Measurements from ENCODE around the gene NLRC5.

The NLRC5 gene

GRCh38 chr16:57029161-57030160 is 40.1 kb downstream of the NLRC5 start:
- no peak for DNase-seq (ENCODE audit: insufficient read length, low spot score)
- no peak for FAIRE-seq
- TF ChIP-seq POU2F2 (IDR thresholded peaks at IDR 0.05; ENCODE audit: low read depth, low read length) (no peak), TAF1 (IDR thresholded peaks at IDR 0.05; ENCODE audit: low read depth, low read length) (no peak), POLR2AphosphoS5 (IDR thresholded peaks at IDR 0.05; ENCODE audit: low read depth, low read length) (no peak), POLR2A (IDR thresholded peaks at IDR 0.05; ENCODE audit: low read depth, low read length) (no peak), SPI1 (IDR thresholded peaks at IDR 0.05; ENCODE audit: low read depth, low read length) (no peak), PAX5 (IDR thresholded peaks at IDR 0.05; ENCODE audit: insufficient read depth, low read length, severe bottlenecking) (no peak)

DNA sequence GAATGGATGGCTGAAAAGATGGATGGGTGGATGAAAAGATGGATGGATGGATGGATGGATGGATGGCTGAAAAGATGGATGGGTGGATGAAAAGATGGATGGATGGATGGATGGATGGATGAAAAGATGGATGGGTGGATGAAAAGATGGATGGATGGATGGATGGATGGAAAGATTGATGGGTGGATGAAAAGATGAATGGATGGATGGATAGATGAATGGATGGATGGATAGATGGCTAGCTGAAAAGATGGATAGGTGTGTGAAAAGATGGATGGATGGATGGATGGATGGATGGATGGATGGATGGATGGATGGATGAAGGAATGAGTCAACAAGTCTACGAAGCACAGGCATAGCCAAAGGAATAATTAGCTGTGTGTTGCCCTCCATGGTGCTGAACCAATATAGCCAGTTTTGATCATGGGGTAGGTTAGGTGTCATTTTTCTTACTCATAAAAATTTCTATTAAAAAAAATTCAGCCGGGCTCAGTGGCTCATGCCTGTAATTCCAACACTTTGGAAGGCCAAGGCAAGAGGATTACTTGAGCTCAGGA is 41.1 kb downstream of the NLRC5 start:
- no peak for TF ChIP-seq POLR2AphosphoS5 (IDR thresholded peaks at IDR 0.05; ENCODE audit: low read depth, low read length)
- TF ChIP-seq TAF1 (IDR thresholded peaks at IDR 0.05; ENCODE audit: low read depth, low read length) = no peak
- no peak for TF ChIP-seq PAX5 (IDR thresholded peaks at IDR 0.05; ENCODE audit: insufficient read depth, low read length, severe bottlenecking)
- FAIRE-seq (no peak), DNase-seq (ENCODE audit: insufficient read length, low spot score) (no peak)

GRCh38 chr16:57031156-57031555 is 41.8 kb downstream of the NLRC5 start:
- DNase-seq (ENCODE audit: insufficient read length, low spot score) (no peak), FAIRE-seq (no peak)
- TF ChIP-seq POU2F2 (IDR thresholded peaks at IDR 0.05; ENCODE audit: low read depth, low read length) = no peak
- TF ChIP-seq SPI1 (IDR thresholded peaks at IDR 0.05; ENCODE audit: low read depth, low read length) = no peak

- TF ChIP-seq PAX5 (IDR thresholded peaks at IDR 0.05; ENCODE audit: insufficient read depth, low read length, severe bottlenecking) = no peak
- TF ChIP-seq SPI1 (IDR thresholded peaks at IDR 0.05; ENCODE audit: low read depth, low read length) = no peak
- DNase-seq (ENCODE audit: insufficient read length, low spot score) (no peak), FAIRE-seq (no peak)
Observed at GRCh38 chr16:57032346-57032745, 43.0 kb downstream of the NLRC5 start.

- no peak for FAIRE-seq
- DNase-seq (ENCODE audit: insufficient read length, low spot score) = no peak
- TF ChIP-seq POLR2A (IDR thresholded peaks at IDR 0.05; ENCODE audit: low read depth, low read length) (no peak), PAX5 (IDR thresholded peaks at IDR 0.05; ENCODE audit: insufficient read depth, low read length, severe bottlenecking) (no peak), TAF1 (IDR thresholded peaks at IDR 0.05; ENCODE audit: low read depth, low read length) (no peak), POLR2AphosphoS5 (IDR thresholded peaks at IDR 0.05; ENCODE audit: low read depth, low read length) (no peak), SPI1 (IDR thresholded peaks at IDR 0.05; ENCODE audit: low read depth, low read length) (no peak), POU2F2 (IDR thresholded peaks at IDR 0.05; ENCODE audit: low read depth, low read length) (no peak)
Observed at GRCh38 chr16:57032931-57033330, 43.6 kb downstream of the NLRC5 start.

DNA sequence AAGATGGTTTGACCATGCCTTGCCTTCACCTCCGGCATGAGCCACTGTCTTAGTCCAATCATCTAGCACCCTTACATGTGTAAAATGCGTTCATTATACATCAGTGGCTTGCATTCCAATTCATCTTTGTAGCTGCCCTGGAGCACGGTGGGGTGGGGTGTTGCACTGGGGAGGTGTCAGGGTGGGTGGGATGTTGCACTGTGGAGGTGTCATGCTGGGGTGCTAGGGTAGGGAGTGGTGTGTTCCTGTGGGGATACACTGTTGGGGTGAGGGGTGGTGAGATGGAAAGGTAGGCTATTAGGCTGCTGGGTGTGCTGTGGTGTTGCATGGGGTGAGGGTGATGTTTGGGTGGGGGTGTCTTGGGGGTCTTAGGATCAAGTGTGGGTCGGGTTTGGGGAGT is 47.0 kb downstream of the NLRC5 start:
- no peak for DNase-seq (ENCODE audit: insufficient read length, low spot score)
- no peak for FAIRE-seq
- TF ChIP-seq POLR2AphosphoS5 (IDR thresholded peaks at IDR 0.05; ENCODE audit: low read depth, low read length) (no peak), SPI1 (IDR thresholded peaks at IDR 0.05; ENCODE audit: low read depth, low read length) (no peak), POLR2A (IDR thresholded peaks at IDR 0.05; ENCODE audit: low read depth, low read length) (no peak), POU2F2 (IDR thresholded peaks at IDR 0.05; ENCODE audit: low read depth, low read length) (no peak), PAX5 (IDR thresholded peaks at IDR 0.05; ENCODE audit: insufficient read depth, low read length, severe bottlenecking) (no peak), TAF1 (IDR thresholded peaks at IDR 0.05; ENCODE audit: low read depth, low read length) (no peak)

DNA sequence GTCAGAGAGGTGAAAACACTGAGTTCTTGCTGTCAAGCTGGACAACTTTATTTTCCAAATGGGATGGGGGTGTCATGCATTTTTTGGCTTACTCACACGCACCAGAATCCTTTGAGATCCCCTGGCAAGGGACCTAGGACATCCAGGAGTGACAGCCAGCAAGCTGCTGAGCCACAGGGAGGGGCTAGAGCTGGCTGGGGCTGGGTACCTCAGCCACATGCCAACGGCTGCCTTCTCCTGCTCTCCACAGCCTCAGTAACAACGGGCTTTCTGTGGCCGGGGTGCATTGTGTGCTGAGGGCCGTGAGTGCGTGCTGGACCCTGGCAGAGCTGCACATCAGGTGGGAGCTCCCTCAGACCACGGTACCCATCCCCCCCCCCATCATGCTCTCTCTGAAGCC is 47.6 kb downstream of the NLRC5 start:
- TF ChIP-seq POU2F2 (IDR thresholded peaks at IDR 0.05; ENCODE audit: low read depth, low read length) = no peak
- FAIRE-seq (no peak), DNase-seq (ENCODE audit: insufficient read length, low spot score) (no peak)

GRCh38 chr16:57038166-57038565 is 48.8 kb downstream of the NLRC5 start:
- no peak for FAIRE-seq
- no peak for TF ChIP-seq SPI1 (IDR thresholded peaks at IDR 0.05; ENCODE audit: low read depth, low read length)
- TF ChIP-seq POLR2AphosphoS5 (IDR thresholded peaks at IDR 0.05; ENCODE audit: low read depth, low read length) = no peak

GRCh38 chr16:57039148-57039812 is 49.9 kb downstream of the NLRC5 start:
- FAIRE-seq = peak; percentile 95
- no peak for DNase-seq (ENCODE audit: insufficient read length, low spot score)
- no peak for TF ChIP-seq POLR2A (IDR thresholded peaks at IDR 0.05; ENCODE audit: low read depth, low read length)
- peak; percentile 3 for TF ChIP-seq PAX5 (IDR thresholded peaks at IDR 0.05; ENCODE audit: insufficient read depth, low read length, severe bottlenecking)
- no peak for TF ChIP-seq POLR2AphosphoS5 (IDR thresholded peaks at IDR 0.05; ENCODE audit: low read depth, low read length)
- TF ChIP-seq TAF1 (IDR thresholded peaks at IDR 0.05; ENCODE audit: low read depth, low read length) = no peak
- TF ChIP-seq POU2F2 (IDR thresholded peaks at IDR 0.05; ENCODE audit: low read depth, low read length) = no peak
- TF ChIP-seq SPI1 (IDR thresholded peaks at IDR 0.05; ENCODE audit: low read depth, low read length) = peak; percentile 75

More at GRCh38 chr16:57038166-57038565, 48.8 kb downstream of the NLRC5 start:
- no peak for DNase-seq (ENCODE audit: insufficient read length, low spot score)
